GM23338 (cell line): ENCODE measurements around the gene EIF3L. TPM values are rescaled to one million over a fixed set of nuclear protein-coding genes. Genes with fewer than 3 reads are reported as not detected.

Experiments
- microRNA counts: library from miRNA; unstranded; fragments of <30 nt; microRNA quantifications from one replicate; lab custom pipeline; 2017
- microRNA-seq: library from miRNA; unstranded; fragments of <30 nt; microRNA quantifications from one replicate; pipeline ENCODE4, GENCODE V29; 2017
- polyA plus RNA-seq: library from polyadenylated mRNA; unstranded; fragments of >200 nt; fragmentation: Nextera tagmentation; extraction: Ambion mirVana; gene quantifications from 2 replicates; pipeline ENCODE4 v1.2.1, GENCODE V29; 2016
- small RNA-seq: library from RNA; depleted of rRNA; stranded (forward); fragments of <200 nt; gene quantifications from one replicate; pipeline ENCODE3, GENCODE V24; 2014; ENCODE audit warnings: low replicate concordance
- total RNA-seq: library from RNA; depleted of rRNA; stranded (reverse); fragments of >200 nt; shearing (Covaris generic); gene quantifications from 2 replicates; pipeline ENCODE4 v1.2.3, GENCODE V29; 2014; rRNA removed

EIF3L gene
- total and polyA plus RNA-seq, 2 experiments from 2014 or later, result 430 to 459 TPM

MicroRNAs within 50 kb of the gene (microRNA counts, 767-probe panel; counts per million panel counts)
- microRNA hsa-miR-658 (lab: Ali Mortazavi, UCI), result not detected
- not detected for microRNA hsa-miR-659-3p (lab: Ali Mortazavi, UCI)

Small RNAs within 50 kb of the gene (microRNA-seq; reads per million reads assigned to microRNA genes)
- gene MIR659, result not detected

Small RNAs within 50 kb of the gene (small RNA-seq; reads per million reads assigned to genes)
- not detected for gene MIR659

Other genes starting within 250 kb of the EIF3L start
- 53.7 and 57.1 TPM in 2 replicates for gene GGA1, start 240.6 kb upstream of the EIF3L start, total RNA-seq
- 33.1 and 36.9 TPM in 2 replicates for gene GGA1, start 240.6 kb upstream of the EIF3L start, polyA plus RNA-seq
- gene SH3BP1, start 209.8 kb upstream of the EIF3L start, total RNA-seq, result 46.7 and 50.4 TPM in 2 replicates
- gene SH3BP1, start 209.8 kb upstream of the EIF3L start, polyA plus RNA-seq, result 9.5 and 10.9 TPM in 2 replicates
- gene PDXP, start 190.7 kb upstream of the EIF3L start, total RNA-seq, result 44.2 and 55.6 TPM in 2 replicates
- 15.0 and 18.5 TPM in 2 replicates for gene PDXP, start 190.7 kb upstream of the EIF3L start, polyA plus RNA-seq
- 31.2 and 58.7 TPM in 2 replicates for gene LGALS1, start 173.8 kb upstream of the EIF3L start, total RNA-seq
- gene LGALS1, start 173.8 kb upstream of the EIF3L start, polyA plus RNA-seq, result 62.5 and 72.6 TPM in 2 replicates
- gene NOL12, start 163.1 kb upstream of the EIF3L start, total RNA-seq, result 18.6 and 22.2 TPM in 2 replicates
- 48.5 and 58.8 TPM in 2 replicates for gene NOL12, start 163.1 kb upstream of the EIF3L start, polyA plus RNA-seq
- gene TRIOBP, start 152.4 kb upstream of the EIF3L start, total RNA-seq, result 41.2 and 48.4 TPM in 2 replicates
- gene TRIOBP, start 152.4 kb upstream of the EIF3L start, polyA plus RNA-seq, result 21.4 and 22.6 TPM in 2 replicates
- gene GCAT, start 41.5 kb upstream of the EIF3L start, total RNA-seq, result 61.3 and 87.3 TPM in 2 replicates
- 36.8 and 39.1 TPM in 2 replicates for gene GCAT, start 41.5 kb upstream of the EIF3L start, polyA plus RNA-seq
- 0.23 and 0.63 TPM in 2 replicates for gene GALR3, start 26.0 kb upstream of the EIF3L start, total RNA-seq
- 0.36 TPM in 1 of 2 replicates, not detected in the other for gene GALR3, start 26.0 kb upstream of the EIF3L start, polyA plus RNA-seq
- gene ANKRD54, start 5.1 kb upstream of the EIF3L start, total RNA-seq, result 13.0 and 13.6 TPM in 2 replicates
- 14.0 and 14.1 TPM in 2 replicates for gene ANKRD54, start 5.1 kb upstream of the EIF3L start, polyA plus RNA-seq
- gene MICALL1, start 56.9 kb downstream of the EIF3L start, total RNA-seq, result 33.1 and 34.8 TPM in 2 replicates
- gene MICALL1, start 56.9 kb downstream of the EIF3L start, polyA plus RNA-seq, result 4.8 and 5.9 TPM in 2 replicates
- 0.38 TPM in 1 of 2 replicates, not detected in the other for gene C22orf23, start 104.2 kb downstream of the EIF3L start, total RNA-seq
- 0.64 TPM in 1 of 2 replicates, not detected in the other for gene C22orf23, start 104.2 kb downstream of the EIF3L start, polyA plus RNA-seq
- gene POLR2F, start 104.3 kb downstream of the EIF3L start, total RNA-seq, result 64.6 and 144 TPM in 2 replicates
- gene POLR2F, start 104.3 kb downstream of the EIF3L start, polyA plus RNA-seq, result 429 and 450 TPM in 2 replicates
- 2.1 and 2.3 TPM in 2 replicates for gene SOX10, start 135.1 kb downstream of the EIF3L start, total RNA-seq
- 1.1 and 1.3 TPM in 2 replicates for gene SOX10, start 135.1 kb downstream of the EIF3L start, polyA plus RNA-seq
- 28.3 and 36.2 TPM in 2 replicates for gene PICK1, start 208.0 kb downstream of the EIF3L start, total RNA-seq
- 14.0 and 15.9 TPM in 2 replicates for gene PICK1, start 208.0 kb downstream of the EIF3L start, polyA plus RNA-seq
- gene SLC16A8, start 234.8 kb downstream of the EIF3L start, total RNA-seq, result 0.66 and 1.0 TPM in 2 replicates
- gene SLC16A8, start 234.8 kb downstream of the EIF3L start, polyA plus RNA-seq, result 0.52 and 0.56 TPM in 2 replicates